HG02970 (cell line): Measurements from ENCODE around the gene SMARCAD1.

Experiments
- ATAC-seq: cut with Tn5 transposase; IDR thresholded peaks from one replicate; pipeline ENCODE4 v1.9.1; 2021; ENCODE audit warnings: mild to moderate bottlenecking, moderate library complexity, moderate number of reproducible peaks; ENCODE audit not compliant: unreplicated experiment, low FRiP score

Gene SMARCAD1

GRCh38 chr4:94207469-94208224 is at the start of gene SMARCAD1:
Gene SMARCAD1 (plus strand): TSS chr4:94207865. CDS start chr4:94208395, 530 bp downstream.
- ATAC-seq, result peak; percentile 98

GRCh38 chr4:94158883-94159282 is 48.8 kb upstream of the SMARCAD1 start:
- no peak for ATAC-seq

- ATAC-seq, result no peak
Measured at GRCh38 chr4:94159790-94160189, 47.9 kb upstream of the SMARCAD1 start.

GRCh38 chr4:94160774-94161173 is 46.9 kb upstream of the SMARCAD1 start:
- no peak for ATAC-seq

GRCh38 chr4:94165256-94165655 is 42.4 kb upstream of the SMARCAD1 start:
- ATAC-seq, result no peak

- no peak for ATAC-seq
Measured at GRCh38 chr4:94168321-94168720, 39.3 kb upstream of the SMARCAD1 start.

GRCh38 chr4:94169803-94170372 is 37.8 kb upstream of the SMARCAD1 start:
- no peak for ATAC-seq

GRCh38 chr4:94171616-94172015 is 36.0 kb upstream of the SMARCAD1 start:
- no peak for ATAC-seq

- ATAC-seq, result no peak
Measured at GRCh38 chr4:94175553-94176261, 32.0 kb upstream of the SMARCAD1 start.

GRCh38 chr4:94177822-94178221 is 29.8 kb upstream of the SMARCAD1 start:
- ATAC-seq, result no peak

GRCh38 chr4:94181815-94182214 is 25.9 kb upstream of the SMARCAD1 start:
- no peak for ATAC-seq

GRCh38 chr4:94202769-94203168 is 4.9 kb upstream of the SMARCAD1 start:
- ATAC-seq, result no peak

- ATAC-seq, result no peak
Measured at GRCh38 chr4:94208266-94208665, 601 bp downstream of the SMARCAD1 start.

GRCh38 chr4:94208918-94209317 is 1.3 kb downstream of the SMARCAD1 start:
- no peak for ATAC-seq

- ATAC-seq, result no peak
Measured at GRCh38 chr4:94211861-94212260, 4.2 kb downstream of the SMARCAD1 start.

GRCh38 chr4:94214703-94215319 is 7.1 kb downstream of the SMARCAD1 start:
- no peak for ATAC-seq

GRCh38 chr4:94216394-94216793 is 8.7 kb downstream of the SMARCAD1 start:
- no peak for ATAC-seq

- no peak for ATAC-seq
Measured at GRCh38 chr4:94219402-94219801, 11.7 kb downstream of the SMARCAD1 start.

GRCh38 chr4:94221916-94222315 is 14.3 kb downstream of the SMARCAD1 start:
- no peak for ATAC-seq

GRCh38 chr4:94225449-94225848 is 17.8 kb downstream of the SMARCAD1 start:
- ATAC-seq, result no peak

GRCh38 chr4:94226763-94227162 is 19.1 kb downstream of the SMARCAD1 start:
- ATAC-seq, result no peak
